ENCODE data around the gene ABHD1. TPM values are rescaled to one million over a fixed set of nuclear protein-coding genes. Genes with fewer than 3 reads are reported as not detected.

ABHD1 gene
- total RNA-seq, 4 donors from 2014 or later = 0.61 to 2.3 (median 1.2) TPM

DNA sequence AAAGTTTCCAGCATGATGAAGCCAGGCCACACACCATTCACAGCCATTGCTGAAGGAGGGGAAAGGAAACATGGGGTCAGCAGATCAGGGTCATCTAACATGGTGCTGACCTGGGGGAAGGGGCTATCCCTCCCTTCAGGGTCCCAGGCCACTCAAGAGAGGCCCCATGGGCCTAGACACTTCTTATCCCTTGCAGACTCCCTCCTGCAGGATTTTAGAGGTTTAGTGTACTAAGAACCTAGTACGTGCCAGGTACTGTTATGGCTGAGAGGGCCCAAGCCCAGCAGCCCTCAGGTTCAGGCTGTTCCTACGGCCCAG lies 28.2 kb upstream of the ABHD1 start:
- Histone ChIP-seq H3K4me3 (no peak overlapping the region), H3K27ac (peak overlapping the region in 2 of 4 donors; percentile 73 to 78), H3K36me3 (no peaks in the 10 kb centered on the region), H3K9me3 (no peaks in the 10 kb centered on the region), H3K27me3 (no peaks in the 10 kb centered on the region), H3K4me1 (peaks cover 5 to 8% of the 10 kb centered on the region in 2 donors)
- ATAC-seq = no peak
- TF ChIP-seq, protein P1, sequence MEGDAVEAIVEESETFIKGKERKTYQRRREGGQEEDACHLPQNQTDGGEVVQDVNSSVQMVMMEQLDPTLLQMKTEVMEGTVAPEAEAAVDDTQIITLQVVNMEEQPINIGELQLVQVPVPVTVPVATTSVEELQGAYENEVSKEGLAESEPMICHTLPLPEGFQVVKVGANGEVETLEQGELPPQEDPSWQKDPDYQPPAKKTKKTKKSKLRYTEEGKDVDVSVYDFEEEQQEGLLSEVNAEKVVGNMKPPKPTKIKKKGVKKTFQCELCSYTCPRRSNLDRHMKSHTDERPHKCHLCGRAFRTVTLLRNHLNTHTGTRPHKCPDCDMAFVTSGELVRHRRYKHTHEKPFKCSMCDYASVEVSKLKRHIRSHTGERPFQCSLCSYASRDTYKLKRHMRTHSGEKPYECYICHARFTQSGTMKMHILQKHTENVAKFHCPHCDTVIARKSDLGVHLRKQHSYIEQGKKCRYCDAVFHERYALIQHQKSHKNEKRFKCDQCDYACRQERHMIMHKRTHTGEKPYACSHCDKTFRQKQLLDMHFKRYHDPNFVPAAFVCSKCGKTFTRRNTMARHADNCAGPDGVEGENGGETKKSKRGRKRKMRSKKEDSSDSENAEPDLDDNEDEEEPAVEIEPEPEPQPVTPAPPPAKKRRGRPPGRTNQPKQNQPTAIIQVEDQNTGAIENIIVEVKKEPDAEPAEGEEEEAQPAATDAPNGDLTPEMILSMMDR (IDR thresholded peaks at IDR 0.05 in 4 of 5, conservative IDR thresholded peaks at IDR 0.05 in 1 of 5) = no peak
- no peak for TF ChIP-seq POLR2A (IDR thresholded peaks at IDR 0.05)
- DNase-seq = no peak
- intact Hi-C loops (cut with DNase I; ENCODE audit: low total_unique reads) = no loop called here
- in situ Hi-C loops (cut with MboI; ENCODE audit: low sequenced_read_pairs in 4 of 4) = loop anchor here in 2 of 4 donors (5.0 to 10.0 kb wide), 2 partner anchors 97 to 189 kb away; partner anchors contain the start of gene TRIM54 (in 2 of the 2)

DNA sequence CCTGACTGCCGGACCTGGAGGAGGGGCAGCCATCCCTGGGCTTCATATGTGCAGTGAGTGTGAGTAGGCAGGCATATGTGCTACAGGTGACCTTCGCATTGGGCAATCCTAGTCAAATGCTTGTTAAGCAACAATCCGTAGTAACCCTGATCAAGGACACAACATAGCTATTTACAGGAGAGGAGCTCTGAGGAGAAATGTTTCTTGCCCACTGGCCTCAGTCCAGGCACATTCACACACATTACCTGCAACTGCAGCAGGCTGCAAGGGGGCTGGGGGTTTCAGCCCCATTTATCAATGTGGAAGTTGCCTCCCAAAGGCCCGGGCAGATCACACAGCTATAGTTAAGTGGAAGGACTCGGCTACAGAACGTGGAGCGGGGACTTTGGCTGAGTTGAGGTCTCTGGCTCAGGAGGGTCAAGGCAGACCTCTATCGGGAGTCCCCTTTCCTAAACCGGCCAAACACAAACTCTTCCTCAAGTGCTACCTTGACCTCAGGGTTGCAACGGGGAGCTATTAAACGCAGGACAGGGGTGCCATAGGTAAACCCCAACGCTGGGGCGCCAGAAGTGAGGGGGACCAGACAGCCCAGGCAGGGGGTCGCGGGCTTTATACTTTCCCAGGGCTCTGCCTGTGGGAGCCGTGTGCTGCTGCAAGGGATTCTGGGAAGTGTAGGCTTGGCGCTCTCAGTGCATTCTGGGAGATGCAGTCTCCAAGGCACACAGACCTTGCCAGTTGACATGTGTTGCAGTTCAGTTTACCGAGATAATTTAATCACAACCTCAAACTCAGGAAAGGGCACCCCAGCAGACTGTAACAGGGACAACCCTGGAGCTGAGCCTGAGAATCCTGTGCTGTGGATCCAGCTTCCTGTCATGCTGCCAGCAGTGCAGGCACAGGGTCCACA lies 27.6 kb upstream of the ABHD1 start:
- TF ChIP-seq, protein P1 (IDR thresholded peaks at IDR 0.05 in 4 of 5, conservative IDR thresholded peaks at IDR 0.05 in 1 of 5) = no peak
- no peak for TF ChIP-seq POLR2A (IDR thresholded peaks at IDR 0.05)
- peak; percentile 50 to 72 for DNase-seq
- Histone ChIP-seq H3K27me3 (no peaks in the 10 kb centered on the region), H3K4me3 (peak overlapping the region; percentile 41 to 59 (median 54)), H3K4me1 (peaks cover 5 to 8% of the 10 kb centered on the region in 2 donors), H3K27ac (peak overlapping the region; percentile 69 to 78 (median 71)), H3K36me3 (no peaks in the 10 kb centered on the region), H3K9me3 (no peaks in the 10 kb centered on the region)
- intact Hi-C loops (cut with DNase I; ENCODE audit: low total_unique reads) (no loop called here), in situ Hi-C loops (cut with MboI; ENCODE audit: low sequenced_read_pairs in 4 of 4) (loop anchor here in 2 of 4 donors (5.0 to 10.0 kb wide), 2 partner anchors 96 to 189 kb away; partner anchors contain the start of gene TRIM54 (in 2 of the 2))
- ATAC-seq = peak; percentile 86 to 93

DNA sequence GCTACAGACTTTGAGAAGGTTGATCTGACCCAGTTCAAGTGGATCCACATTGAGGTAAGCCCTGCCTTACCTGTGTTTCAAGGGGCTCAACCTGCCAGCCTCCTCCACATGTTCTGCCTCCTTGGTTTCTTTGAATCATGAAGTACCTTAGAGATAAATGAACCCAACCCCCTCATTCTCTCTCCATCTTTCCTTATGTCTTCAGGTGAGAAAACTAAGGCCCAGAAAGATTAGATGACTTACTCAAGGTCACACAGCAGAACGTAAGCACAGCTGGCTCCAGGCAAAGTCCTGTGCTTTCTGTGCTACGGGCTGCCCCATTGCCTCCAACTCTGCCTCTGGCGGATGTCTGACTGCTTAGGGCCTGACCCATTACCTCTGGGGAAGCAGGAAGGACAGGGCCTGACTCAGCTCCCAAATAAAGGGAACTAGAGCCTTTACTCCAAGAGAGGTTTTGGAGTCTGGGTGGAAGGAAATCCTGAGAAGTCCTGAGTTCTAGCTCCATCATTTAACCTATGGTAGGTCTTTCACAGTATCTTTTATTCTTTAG lies 26.8 kb upstream of the ABHD1 start:
- H3K9me3 ChIP-seq = no peaks in the 10 kb centered on the region
- H3K27ac ChIP-seq = peak overlapping the region; percentile 69 to 78 (median 71)
- ATAC-seq = no peak
- intact Hi-C loops (cut with DNase I; ENCODE audit: low total_unique reads) = no loop called here
- H3K36me3 ChIP-seq = no peaks in the 10 kb centered on the region
- peaks cover 5 to 8% of the 10 kb centered on the region in 2 donors for H3K4me1 ChIP-seq
- H3K27me3 ChIP-seq = no peaks in the 10 kb centered on the region
- in situ Hi-C loops (cut with MboI; ENCODE audit: low sequenced_read_pairs in 4 of 4) = loop anchor here in 2 of 4 donors (5.0 to 10.0 kb wide), 2 partner anchors 95 to 188 kb away; partner anchors contain the start of gene TRIM54 (in 2 of the 2)
- no peak for TF ChIP-seq POLR2A (IDR thresholded peaks at IDR 0.05)
- TF ChIP-seq, protein P1 (IDR thresholded peaks at IDR 0.05 in 4 of 5, conservative IDR thresholded peaks at IDR 0.05 in 1 of 5) = no peak
- H3K4me3 ChIP-seq = no peak overlapping the region
- no peak for DNase-seq

DNA sequence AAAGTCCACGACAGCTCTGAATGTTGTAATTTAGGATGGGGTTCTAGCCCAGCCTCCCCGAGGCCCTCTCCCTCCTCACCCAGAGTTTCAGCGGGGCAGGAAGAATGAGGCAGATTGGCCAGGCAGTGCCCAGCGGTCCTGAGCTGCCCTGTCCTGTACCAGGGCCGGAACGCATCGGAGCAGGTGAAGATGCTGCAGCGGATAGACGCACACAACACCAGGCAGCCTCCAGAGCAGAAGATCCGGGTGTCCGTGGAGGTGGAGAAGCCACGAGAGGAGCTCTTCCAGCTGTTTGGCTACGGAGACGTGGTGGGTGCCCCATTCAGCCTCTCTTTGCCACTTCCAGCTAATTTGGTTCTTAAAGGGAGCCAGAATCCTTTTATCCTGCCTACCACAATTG lies 26.3 kb upstream of the ABHD1 start:
- Histone ChIP-seq H3K27ac (no peak overlapping the region), H3K9me3 (no peaks in the 10 kb centered on the region), H3K27me3 (no peaks in the 10 kb centered on the region), H3K4me3 (no peak overlapping the region), H3K36me3 (no peaks in the 10 kb centered on the region), H3K4me1 (peaks cover 5 to 8% of the 10 kb centered on the region in 2 donors)
- intact Hi-C loops (cut with DNase I; ENCODE audit: low total_unique reads) = no loop called here
- no peak for ATAC-seq
- TF ChIP-seq POLR2A (IDR thresholded peaks at IDR 0.05) = no peak
- TF ChIP-seq, protein P1 (IDR thresholded peaks at IDR 0.05 in 4 of 5, conservative IDR thresholded peaks at IDR 0.05 in 1 of 5) = no peak
- no peak for DNase-seq
- in situ Hi-C loops (cut with MboI; ENCODE audit: low sequenced_read_pairs in 4 of 4) = loop anchor here in 2 of 4 donors (5.0 to 10.0 kb wide), 2 partner anchors 95 to 187 kb away; partner anchors contain the start of gene TRIM54 (in 2 of the 2)
